ENCODE results near the gene KNDC1.

DNA sequence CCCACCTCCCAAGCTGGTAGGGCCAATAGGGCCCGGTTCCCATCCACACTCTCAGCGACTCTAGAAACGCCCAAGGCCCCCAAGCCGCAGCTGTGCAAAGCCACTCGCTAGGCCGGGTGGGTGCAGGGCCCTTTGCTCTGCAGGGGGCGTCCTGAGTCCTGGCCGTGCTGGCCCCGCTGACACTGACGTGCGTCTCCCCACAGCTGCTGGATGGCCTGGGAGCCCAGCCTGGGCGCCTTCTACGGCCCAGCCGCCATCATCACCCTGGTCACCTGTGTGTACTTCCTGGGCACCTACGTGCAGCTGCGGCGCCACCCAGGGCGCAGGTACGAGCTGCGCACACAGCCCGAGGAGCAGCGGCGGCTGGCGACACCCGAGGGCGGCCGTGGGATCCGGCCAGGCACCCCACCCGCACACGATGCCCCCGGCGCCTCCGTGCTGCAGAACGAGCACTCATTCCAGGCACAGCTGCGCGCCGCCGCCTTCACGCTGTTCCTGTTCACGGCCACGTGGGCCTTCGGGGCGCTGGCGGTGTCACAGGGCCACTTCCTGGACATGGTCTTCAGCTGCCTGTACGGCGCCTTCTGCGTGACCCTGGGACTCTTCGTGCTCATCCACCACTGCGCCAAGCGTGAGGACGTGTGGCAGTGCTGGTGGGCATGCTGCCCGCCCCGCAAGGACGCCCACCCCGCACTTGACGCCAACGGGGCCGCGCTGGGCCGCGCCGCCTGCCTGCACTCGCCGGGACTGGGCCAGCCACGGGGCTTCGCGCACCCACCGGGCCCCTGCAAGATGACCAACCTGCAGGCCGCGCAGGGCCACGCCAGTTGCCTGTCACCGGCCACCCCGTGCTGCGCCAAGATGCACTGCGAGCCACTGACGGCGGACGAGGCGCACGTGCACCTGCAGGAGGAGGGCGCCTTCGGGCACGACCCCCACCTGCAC lies 31.6 kb upstream of the KNDC1 start:
- no peak for TF ChIP-seq EZH2 (IDR thresholded peaks at IDR 0.05; ENCODE audit: borderline replicate concordance, low read length)
- TF ChIP-seq, protein P1, sequence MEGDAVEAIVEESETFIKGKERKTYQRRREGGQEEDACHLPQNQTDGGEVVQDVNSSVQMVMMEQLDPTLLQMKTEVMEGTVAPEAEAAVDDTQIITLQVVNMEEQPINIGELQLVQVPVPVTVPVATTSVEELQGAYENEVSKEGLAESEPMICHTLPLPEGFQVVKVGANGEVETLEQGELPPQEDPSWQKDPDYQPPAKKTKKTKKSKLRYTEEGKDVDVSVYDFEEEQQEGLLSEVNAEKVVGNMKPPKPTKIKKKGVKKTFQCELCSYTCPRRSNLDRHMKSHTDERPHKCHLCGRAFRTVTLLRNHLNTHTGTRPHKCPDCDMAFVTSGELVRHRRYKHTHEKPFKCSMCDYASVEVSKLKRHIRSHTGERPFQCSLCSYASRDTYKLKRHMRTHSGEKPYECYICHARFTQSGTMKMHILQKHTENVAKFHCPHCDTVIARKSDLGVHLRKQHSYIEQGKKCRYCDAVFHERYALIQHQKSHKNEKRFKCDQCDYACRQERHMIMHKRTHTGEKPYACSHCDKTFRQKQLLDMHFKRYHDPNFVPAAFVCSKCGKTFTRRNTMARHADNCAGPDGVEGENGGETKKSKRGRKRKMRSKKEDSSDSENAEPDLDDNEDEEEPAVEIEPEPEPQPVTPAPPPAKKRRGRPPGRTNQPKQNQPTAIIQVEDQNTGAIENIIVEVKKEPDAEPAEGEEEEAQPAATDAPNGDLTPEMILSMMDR (IDR thresholded peaks at IDR 0.05; ENCODE audit: low read length): no peak
